Type B pancreatic cell (in vitro differentiated cells): ENCODE data around the gene LRRC73. TPM values are rescaled to one million over a fixed set of nuclear protein-coding genes. Genes with fewer than 3 reads are reported as not detected.

ENCODE experiments used
- DNase-seq: peaks from one replicate; pipeline ENCODE4 v3.0.0; 2021; ENCODE audit warnings: mixed read lengths; ENCODE audit not compliant: unreplicated experiment; ENCODE audit errors: extremely low spot score
- H3K27ac Mint-ChIP-seq: 2 replicates; pipeline ENCODE4 v1.8.0; 2021; ENCODE audit warnings: mild to moderate bottlenecking, mixed read lengths
- H3K27me3 Mint-ChIP-seq: 2 replicates; pipeline ENCODE4 v1.8.0; 2021; ENCODE audit warnings: mixed read lengths
- H3K36me3 Mint-ChIP-seq: 2 replicates; pipeline ENCODE4 v1.8.0; 2021; ENCODE audit warnings: mixed read lengths
- H3K4me1 Mint-ChIP-seq: one replicate; pipeline ENCODE4 v1.8.0; 2021; ENCODE audit warnings: mixed read lengths; ENCODE audit not compliant: unreplicated experiment
- H3K4me3 Mint-ChIP-seq: 2 replicates; pipeline ENCODE4 v1.8.0; 2021; ENCODE audit warnings: mild to moderate bottlenecking, mixed read lengths
- H3K9me3 Mint-ChIP-seq: 2 replicates; pipeline ENCODE4 v1.8.0; 2021; ENCODE audit warnings: mixed read lengths
- CTCF ChIP-seq: fragments of 200-600 bp; sonication (generic); conservative IDR thresholded peaks from 2 replicates; pipeline ENCODE4 v1.5.0; 2021; ENCODE audit warnings: antibody characterized with exemption, mild to moderate bottlenecking
- total RNA-seq: library from RNA; stranded (reverse); gene quantifications from 2 replicates; pipeline ENCODE4 v1.2.1, GENCODE V29; 2021; ENCODE audit warnings: low replicate concordance

The LRRC73 gene
- total RNA-seq, 1 donor from 2014 or later: 2.9 TPM

- Mint-ChIP-seq H3K4me3 (no peak overlapping the region), H3K9me3 (no peaks in the 10 kb centered on the region), H3K4me1 (no peaks in the 10 kb centered on the region), H3K27ac (no peak overlapping the region), H3K36me3 (peaks cover 21% of the 10 kb centered on the region), H3K27me3 (no peaks in the 10 kb centered on the region)
- DNase-seq: no peak
- TF ChIP-seq CTCF: no peak
Measured at GRCh38 chr6:43523284-43523683, 13.1 kb upstream of the LRRC73 start.

- H3K36me3 Mint-ChIP-seq: peaks cover 21% of the 10 kb centered on the region
- no peaks in the 10 kb centered on the region for H3K9me3 Mint-ChIP-seq
- no peaks in the 10 kb centered on the region for H3K4me1 Mint-ChIP-seq
- no peak overlapping the region for H3K4me3 Mint-ChIP-seq
- H3K27ac Mint-ChIP-seq: no peak overlapping the region
- H3K27me3 Mint-ChIP-seq: no peaks in the 10 kb centered on the region
- DNase-seq: no peak
- TF ChIP-seq CTCF: no peak
Measured at GRCh38 chr6:43522547-43523261, 12.6 kb upstream of the LRRC73 start.

GRCh38 chr6:43521836-43522235 lies 11.7 kb upstream of the LRRC73 start:
- no peaks in the 10 kb centered on the region for H3K27me3 Mint-ChIP-seq
- peaks cover 21% of the 10 kb centered on the region for H3K36me3 Mint-ChIP-seq
- no peak overlapping the region for H3K4me3 Mint-ChIP-seq
- no peaks in the 10 kb centered on the region for H3K9me3 Mint-ChIP-seq
- no peak for DNase-seq
- TF ChIP-seq CTCF: no peak
- no peak overlapping the region for H3K27ac Mint-ChIP-seq
- H3K4me1 Mint-ChIP-seq: no peaks in the 10 kb centered on the region

- no peak for DNase-seq
- no peak for TF ChIP-seq CTCF
- H3K4me1 Mint-ChIP-seq: peaks cover 7% of the 10 kb centered on the region
- no peak overlapping the region for H3K4me3 Mint-ChIP-seq
- peaks cover 25% of the 10 kb centered on the region for H3K36me3 Mint-ChIP-seq
- H3K9me3 Mint-ChIP-seq: no peaks in the 10 kb centered on the region
- no peaks in the 10 kb centered on the region for H3K27me3 Mint-ChIP-seq
- H3K27ac Mint-ChIP-seq: no peak overlapping the region
Measured at GRCh38 chr6:43520097-43520496, 10.0 kb upstream of the LRRC73 start.

GRCh38 chr6:43517505-43518357 lies 7.6 kb upstream of the LRRC73 start:
- no peak for DNase-seq
- H3K27ac Mint-ChIP-seq: no peak overlapping the region
- H3K9me3 Mint-ChIP-seq: no peaks in the 10 kb centered on the region
- peaks cover 28% of the 10 kb centered on the region for H3K36me3 Mint-ChIP-seq
- TF ChIP-seq CTCF: no peak
- H3K4me3 Mint-ChIP-seq: no peak overlapping the region
- H3K27me3 Mint-ChIP-seq: no peaks in the 10 kb centered on the region
- peaks cover 7% of the 10 kb centered on the region for H3K4me1 Mint-ChIP-seq
